ENCODE data around the gene EPB41L2.
"Not testable (repeated sequence)": the region's sequence is repeated elsewhere in the genome, so short reads cannot be mapped to it uniquely, and the experiment has no call there.

EPB41L2 gene

DNA sequence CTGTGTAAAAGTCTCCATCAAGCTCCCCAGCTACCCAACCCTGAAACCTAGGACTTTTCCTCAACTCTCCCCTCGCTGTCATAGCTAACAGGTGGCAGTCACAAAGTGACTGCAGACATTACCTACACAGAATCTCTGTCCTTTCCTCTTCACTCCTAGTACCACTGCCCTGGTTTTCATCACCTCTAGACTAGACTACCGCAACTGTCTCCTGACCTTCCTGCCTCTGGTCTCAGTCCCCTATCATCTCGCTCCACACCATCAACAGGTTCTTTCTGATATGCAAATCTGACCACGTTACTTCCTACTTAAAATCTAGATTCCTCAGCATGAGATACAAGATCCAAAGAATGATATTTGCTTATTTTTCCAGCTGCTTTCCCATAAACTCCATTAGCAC is 142.1 kb downstream of the EPB41L2 start:
- no peak for DNase-seq (ENCODE audit: extremely low read depth in 1 of 2, low read depth in 1 of 2)

DNA sequence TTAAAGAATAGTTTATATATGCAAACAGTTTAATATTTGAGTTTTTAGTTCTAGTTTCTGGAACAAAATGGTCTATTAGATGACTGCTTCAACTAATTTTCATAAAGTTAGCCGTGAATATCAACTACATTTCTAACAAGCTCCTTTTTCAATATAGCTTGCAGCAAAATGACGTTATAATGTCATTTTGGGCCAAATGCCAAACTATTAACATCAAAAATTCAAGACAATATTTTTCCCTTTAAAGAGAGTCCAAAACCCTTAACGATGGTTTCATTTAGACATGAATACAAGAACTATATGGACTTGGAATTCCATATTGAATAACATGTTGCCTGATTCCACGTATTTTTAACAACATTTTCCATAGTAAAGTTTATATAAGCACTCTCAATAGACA is 144.9 kb downstream of the EPB41L2 start:
- DNase-seq (ENCODE audit: extremely low read depth in 1 of 2, low read depth in 1 of 2), result no peak

DNA sequence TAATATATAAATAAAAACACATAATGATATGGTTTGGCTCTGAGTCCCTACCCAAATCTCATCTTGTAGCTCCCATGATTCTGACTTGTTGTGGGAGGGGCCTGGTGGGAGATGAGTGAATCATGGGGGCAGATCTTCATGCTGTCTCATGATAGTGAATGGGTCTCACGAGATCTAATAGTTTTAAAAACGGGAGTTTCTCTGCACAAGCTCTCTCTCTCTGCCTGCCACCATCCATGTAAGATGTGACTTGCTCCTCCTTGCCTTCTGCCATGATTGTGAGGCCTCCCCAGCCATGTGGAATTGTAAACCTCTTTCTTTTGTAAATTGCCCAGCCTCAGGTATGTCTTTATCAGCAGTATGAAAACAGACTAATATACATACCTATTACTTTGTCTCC is 147.4 kb downstream of the EPB41L2 start:
- not testable (repeated sequence) for DNase-seq (ENCODE audit: extremely low read depth in 1 of 2, low read depth in 1 of 2)

DNA sequence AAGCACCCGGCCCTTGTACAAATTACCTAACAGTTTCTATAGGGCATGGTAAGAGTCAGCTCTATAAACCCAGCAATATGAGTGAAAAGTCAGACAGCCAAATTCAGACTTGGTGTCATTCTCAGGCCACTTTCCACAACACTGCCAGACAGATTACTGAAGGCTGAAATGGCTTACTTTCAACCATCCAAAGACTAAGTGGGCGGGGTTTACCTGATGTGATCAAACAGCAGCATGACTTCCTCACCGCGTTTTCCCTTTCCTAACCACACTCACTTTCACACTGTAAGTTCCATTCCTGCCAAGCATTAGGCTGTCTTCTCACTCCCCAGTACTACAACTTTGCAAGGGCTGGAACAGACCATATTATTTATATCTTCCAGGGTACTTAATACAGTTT is 149.9 kb downstream of the EPB41L2 start:
- no peak for DNase-seq (ENCODE audit: extremely low read depth in 1 of 2, low read depth in 1 of 2)

DNA sequence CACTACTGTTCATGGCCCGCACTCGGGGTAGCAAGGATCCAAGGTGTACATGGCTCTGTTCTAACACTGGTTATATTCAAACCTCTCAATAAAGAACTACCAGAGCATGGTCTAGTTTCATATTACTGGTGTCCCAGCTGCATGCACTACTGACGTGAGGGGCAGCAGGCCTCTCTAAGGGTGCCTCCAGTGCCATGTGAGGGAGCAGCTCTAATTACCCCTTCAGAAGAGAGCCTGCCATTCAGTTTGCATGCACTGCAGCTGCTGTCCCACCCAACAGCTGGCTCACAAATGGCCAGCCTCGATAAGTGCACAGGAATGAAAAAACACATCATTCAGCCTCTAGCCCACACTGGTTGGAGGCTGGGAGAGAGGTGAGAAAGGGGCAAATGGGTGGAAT is 150.6 kb downstream of the EPB41L2 start:
- DNase-seq (ENCODE audit: extremely low read depth in 1 of 2, low read depth in 1 of 2), result no peak

DNA sequence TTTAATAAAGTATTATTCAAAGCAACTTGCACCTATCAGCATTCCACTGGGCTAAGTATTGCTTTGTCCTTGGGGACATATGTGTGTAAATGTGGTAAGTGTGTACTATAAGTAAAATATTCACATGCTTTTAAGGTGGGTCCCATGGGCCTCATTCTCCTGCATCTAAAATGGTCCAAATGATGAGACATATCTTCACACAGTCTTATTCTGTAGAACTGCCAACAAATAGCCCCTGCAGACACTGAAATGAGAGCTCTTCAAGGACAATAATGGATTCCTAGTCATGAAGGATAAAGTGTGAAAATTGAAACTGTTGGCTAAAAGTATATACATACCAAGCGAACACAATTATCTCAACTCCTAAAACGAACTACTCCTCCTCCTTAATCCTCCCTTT is 154.1 kb downstream of the EPB41L2 start:
- DNase-seq (ENCODE audit: extremely low read depth in 1 of 2, low read depth in 1 of 2), result no peak

DNA sequence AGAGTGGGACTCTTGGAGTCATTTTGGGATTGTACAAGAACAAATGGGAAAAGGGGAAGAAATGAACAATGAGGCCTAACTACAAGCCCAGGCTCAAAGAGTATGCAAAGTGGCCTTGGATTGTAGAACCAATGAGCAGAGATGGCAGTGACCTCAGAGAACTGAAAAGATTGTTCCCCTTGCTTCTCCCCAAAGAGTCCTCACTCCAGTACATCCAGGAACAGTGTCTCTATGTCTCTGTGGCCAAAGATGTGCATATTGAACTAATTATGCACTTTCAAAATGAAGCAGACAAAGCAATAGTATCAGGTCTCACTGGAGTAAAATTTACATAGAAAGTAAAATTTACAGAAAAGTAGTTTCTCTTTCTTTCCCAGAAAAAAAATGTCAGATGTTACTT is 154.9 kb downstream of the EPB41L2 start:
- no peak for DNase-seq (ENCODE audit: extremely low read depth in 1 of 2, low read depth in 1 of 2)

DNA sequence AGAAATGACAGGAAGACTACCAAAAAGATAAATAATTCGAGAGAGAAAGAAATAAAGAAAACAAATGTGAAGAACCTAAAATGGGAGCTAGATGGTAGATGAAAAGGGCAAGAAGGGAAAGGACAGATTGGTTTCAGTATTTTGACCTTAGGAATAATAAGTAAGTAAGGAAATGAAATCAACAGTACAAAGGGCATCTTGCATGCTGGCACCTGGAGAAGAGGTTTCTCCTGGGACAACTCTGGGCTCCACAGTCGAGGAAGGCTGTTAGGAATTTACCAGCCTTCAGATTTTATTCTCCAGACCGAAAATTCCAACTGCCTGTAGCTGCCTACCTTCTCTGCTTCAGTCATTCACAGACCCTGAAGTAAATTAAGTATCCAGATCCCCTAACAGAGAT is 155.4 kb downstream of the EPB41L2 start:
- DNase-seq (ENCODE audit: extremely low read depth in 1 of 2, low read depth in 1 of 2), result no peak

DNA sequence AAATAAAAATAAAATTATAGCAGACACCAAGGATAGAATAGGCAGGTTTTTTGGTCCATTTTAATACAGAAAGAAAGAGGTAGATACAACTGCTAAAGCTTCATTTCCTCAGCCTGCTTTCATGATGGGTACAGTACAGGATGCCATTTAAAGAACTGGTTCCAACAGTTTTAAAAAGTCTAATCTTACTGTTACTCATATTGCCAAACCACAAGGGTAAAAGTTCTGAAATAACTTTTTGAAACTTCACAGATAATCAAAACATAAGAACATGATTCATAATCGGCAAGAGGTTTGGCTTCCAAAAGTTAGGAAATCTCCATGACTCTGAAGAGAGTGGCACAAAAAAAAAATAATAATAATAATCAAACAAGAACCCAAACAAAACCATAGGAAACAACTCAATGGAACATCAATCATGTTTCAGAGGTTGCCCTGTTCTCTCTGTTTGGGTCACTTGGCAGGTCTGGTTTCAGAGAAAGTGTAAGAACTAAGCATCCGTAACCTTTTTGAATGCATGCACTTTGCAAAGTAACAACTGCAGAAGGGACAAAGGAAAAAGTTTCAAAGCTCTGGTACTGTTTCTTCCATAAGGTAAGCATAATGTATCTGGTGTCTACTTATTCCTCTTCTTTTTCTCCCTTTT is 156.2 kb downstream of the EPB41L2 start:
- DNase-seq (ENCODE audit: extremely low read depth in 1 of 2, low read depth in 1 of 2), result no peak

DNA sequence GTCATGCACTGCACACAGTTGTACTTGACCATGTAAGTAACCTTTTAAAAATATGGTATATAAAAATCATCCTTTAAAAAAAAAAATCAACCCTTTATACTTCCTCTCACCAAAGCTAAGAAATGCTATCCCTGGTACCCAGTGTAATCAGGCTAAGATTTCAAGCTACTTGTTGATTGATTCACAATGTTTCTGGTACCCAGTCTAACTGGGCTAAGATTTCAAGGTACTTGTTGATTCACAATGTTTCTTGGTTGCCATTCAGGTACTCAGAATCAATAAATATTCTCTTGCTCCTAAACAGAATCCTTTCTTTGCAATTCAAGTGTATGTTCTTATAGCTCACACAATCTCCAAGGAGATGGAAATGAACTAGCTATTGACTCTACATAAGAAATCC is 159.4 kb downstream of the EPB41L2 start:
- DNase-seq (ENCODE audit: extremely low read depth in 1 of 2, low read depth in 1 of 2), result no peak

DNA sequence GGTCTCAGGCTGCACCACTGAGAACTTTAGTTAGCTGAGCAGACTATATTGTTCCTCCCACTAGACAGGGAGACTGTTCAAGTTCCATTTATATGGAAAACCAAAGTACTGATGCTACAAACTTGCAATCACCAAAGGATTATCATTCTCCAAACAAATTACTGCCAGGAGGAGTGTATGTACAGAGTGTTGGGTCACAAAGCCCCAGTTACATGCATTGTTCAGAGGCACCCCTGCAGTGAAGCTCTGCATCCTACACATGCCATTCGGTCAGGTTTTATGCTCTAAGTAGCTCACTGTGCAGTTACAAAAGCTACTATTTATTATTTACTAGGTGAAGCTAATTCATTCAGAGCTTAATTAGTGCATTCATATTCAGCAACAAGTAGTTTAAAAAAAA is 160.0 kb downstream of the EPB41L2 start:
- no peak for DNase-seq (ENCODE audit: extremely low read depth in 1 of 2, low read depth in 1 of 2)

DNA sequence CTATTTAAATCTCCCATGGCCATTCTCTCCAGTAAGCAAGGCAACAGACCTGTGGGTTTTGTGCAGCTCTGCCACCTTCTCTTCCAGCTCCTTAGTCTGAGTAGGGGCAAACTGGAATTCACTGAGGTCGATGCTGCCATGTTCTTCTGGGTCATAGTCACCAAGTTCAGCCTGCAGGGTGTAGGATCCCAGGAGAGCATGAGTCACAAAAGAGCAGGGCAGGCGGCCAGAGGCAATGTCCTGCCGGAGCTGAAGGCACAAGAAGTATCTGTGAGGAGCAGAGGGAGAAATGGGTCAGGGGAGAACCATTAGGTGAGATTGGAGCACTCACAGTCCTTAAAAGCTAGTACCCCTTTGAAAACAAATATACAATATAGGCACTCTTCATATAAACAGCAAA is 162.1 kb downstream of the EPB41L2 start:
- no peak for DNase-seq (ENCODE audit: extremely low read depth in 1 of 2, low read depth in 1 of 2)

DNA sequence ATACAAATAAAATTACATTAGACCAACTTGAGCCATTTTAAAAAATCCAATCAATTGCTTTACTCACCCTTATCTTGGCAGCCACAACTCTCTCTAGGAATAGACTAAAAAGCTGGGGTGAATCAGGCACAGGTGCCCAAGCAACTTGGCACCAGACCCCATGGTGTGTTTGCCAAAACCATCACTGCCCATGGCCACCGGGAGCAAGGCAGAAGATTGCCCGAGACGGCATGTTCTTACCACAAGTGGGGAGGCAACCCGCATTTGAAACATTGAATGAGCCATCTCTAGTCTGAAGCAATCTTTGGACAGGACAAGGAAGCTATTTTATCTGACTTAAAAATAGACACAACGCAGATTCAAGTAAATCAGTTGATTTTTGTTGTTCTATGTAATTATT is 166.8 kb downstream of the EPB41L2 start:
- no peak for DNase-seq (ENCODE audit: extremely low read depth in 1 of 2, low read depth in 1 of 2)

DNA sequence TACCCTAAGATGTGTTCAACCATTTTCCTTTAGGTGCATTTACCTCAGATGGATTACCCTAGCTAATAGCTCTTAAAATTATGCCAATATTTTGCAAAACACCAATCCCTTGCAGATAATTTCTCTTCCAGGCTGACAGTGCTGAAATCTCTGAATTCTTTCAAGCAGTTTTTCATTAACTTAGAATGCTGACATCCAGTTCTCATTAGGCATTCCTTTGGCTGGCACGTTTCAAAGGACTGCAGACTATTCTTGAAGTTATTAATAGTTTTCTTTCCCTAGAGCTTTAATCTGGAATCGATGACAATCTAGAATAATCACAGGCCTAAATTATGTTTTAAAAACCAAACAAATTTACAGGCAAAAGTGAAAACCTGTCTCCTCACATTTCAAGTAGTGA is 167.5 kb downstream of the EPB41L2 start:
- DNase-seq (ENCODE audit: extremely low read depth in 1 of 2, low read depth in 1 of 2), result no peak

DNA sequence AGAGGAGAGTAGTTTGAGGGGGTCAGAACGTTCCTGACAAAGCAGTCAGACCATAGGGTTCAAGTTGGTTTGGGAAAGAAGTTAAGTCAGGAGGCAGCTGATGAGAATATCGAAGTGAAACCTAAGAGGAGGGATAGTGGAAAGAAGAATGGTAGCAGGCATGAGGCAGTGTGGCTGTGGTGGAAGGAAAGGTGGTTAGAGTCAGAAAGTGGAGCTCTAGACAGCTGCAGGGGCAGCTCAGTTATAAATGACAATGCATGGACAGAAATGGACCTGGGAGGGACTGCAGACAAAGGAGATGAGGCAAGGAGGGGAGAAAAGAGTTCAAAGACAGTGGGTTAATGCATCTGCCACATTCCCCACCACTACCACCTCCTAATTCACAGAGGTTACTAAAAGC is 169.3 kb downstream of the EPB41L2 start:
- DNase-seq (ENCODE audit: extremely low read depth in 1 of 2, low read depth in 1 of 2), result no peak

DNA sequence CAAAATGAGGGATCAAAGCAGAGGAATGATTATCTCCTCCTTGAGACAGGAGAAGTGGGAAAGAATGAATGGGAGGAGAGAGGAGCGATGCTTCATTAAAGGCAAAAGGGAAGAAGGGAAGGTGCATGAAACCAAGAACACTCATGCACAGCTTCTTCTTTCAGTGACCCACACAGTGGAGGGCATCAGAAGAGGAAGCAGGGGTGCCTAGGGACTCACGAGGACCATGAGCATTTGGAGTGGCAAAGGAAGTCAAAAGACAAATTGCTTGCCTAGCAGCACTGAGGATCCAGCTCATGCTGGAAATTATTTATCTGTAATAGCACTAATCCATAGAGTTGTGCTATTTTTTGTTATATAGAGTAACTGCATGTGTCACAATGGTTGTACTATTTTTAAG is 169.8 kb downstream of the EPB41L2 start:
- DNase-seq (ENCODE audit: extremely low read depth in 1 of 2, low read depth in 1 of 2), result no peak

DNA sequence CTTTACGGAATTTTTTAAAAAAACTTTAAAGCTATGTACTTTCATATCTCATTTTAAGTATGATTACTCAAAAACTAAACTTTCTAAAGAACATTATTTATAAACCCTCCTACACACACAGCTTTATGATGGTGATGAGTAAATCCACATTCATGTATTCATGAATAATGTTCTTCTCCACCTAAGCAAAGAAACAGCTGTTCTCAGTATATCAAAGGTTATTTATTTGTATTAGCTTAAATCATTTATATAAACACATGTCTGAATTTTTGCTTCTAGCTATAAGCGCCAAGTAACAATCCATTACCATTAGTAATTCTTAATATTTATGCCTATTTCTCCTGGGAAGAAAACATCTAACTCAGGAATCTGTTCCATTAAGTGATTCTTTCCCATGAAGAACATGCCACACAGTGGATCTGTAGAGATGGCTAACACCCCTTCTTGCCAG is 172.5 kb downstream of the EPB41L2 start:
- DNase-seq (ENCODE audit: extremely low read depth in 1 of 2, low read depth in 1 of 2), result no peak

DNA sequence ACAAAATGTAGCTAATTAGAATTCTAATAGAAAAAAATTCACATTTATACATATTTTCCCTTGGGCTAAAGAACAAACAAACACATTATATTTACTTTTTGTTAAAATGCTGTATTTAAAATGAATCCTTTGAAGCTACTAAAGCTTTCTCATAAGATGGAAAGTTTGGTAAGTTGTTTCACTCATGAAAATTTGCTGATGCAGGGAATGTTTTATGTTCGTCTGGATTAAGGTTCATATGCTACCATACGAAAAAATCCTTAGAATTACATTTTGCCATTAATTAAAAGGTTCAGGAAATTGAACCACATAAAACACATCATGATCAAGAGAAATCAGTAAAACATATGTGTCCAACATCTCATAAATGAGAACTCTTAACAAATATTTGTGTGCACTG is 173.6 kb downstream of the EPB41L2 start:
- no peak for DNase-seq (ENCODE audit: extremely low read depth in 1 of 2, low read depth in 1 of 2)

DNA sequence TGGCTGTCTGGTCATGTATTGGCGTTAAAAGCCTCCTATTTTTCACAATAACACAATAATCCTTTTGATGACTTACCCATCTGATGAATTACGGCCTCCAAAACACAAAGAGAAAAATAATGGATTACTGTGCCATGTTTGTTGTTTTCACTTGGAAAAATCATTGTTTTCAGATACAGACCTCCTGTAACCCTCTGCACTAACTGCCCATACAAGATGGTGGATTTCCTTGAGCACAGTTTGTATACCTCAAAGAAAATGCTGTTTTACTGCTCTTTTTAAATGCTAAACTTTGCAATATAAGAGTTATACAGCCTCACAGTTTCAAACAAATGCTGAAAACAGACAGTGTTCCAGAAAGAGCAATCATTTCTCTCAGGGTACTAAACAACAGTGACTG is 174.8 kb downstream of the EPB41L2 start:
- no peak for DNase-seq (ENCODE audit: extremely low read depth in 1 of 2, low read depth in 1 of 2)

DNA sequence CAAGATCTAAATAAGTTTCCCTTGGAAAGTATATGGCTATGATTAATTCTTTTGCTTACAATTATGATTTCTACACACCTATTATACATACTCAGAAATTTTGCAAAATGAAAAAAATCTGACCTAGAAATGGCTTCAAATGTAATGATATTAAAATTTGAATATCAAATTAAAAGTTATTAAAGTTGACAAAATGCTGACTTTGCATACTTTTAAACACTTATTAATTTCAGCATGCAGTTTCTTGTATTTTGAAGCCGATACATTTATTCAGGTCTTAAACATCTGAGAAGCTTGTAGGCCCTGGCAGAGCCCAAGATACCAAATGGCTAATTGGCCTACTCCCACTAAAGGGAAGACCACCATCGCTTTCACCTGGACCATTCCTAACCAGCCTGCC is 176.1 kb downstream of the EPB41L2 start:
- DNase-seq (ENCODE audit: extremely low read depth in 1 of 2, low read depth in 1 of 2), result no peak

DNA sequence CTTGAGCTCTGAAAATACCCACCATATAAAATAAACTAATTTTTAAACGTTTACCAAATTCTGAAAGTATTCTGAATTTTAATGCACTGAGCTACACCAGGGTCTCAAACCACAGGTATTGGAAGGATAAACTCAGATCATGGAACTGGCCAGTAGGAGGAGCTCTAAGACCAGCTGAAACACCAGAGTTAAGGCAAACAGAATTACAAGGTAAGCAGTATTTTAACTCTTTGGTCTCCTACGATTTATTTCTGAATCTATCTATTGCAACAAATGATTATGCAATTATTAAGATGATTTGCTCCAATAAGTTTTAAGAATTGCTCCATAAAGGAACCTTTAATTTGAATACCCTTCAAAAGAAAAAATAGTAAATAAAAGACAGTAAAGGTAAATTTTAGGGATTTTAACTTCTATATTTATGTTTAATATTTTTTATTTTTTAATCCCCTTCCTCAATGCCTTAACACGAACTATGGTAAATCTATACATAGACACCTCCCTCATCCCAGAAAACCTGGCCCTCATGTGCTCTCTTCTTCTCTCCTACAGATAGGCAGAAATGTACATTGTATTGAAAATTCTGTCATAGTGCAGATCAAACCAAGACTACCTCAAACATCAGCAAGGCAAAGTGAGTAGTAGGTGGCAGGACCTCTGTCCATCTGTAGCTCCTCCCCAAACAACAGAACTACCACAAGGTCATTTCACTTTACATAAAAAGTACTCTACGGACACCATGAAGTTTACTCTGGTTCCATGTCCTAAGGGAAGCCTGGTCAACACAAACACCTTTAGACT is 177.5 kb downstream of the EPB41L2 start:
- DNase-seq (ENCODE audit: extremely low read depth in 1 of 2, low read depth in 1 of 2), result peak; percentile 37 to 43

DNA sequence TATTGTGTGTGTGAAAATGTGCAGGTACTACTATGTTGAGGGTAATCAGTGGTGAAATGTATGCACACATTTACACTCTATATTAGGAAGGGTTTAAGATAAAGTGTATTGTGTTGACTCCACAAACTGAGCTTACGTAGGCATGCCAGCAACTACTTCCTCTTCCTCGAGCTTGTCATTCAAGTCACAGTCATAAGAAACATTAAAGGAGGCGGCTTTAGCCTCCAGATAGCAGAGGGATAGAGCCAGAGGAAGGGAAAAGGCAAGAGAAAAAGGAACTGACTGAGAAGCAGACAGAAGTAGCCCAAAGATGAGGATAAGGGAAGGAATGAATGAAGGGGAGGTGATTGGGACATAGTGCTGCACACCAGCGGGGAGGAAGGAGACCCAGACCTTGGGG is 180.7 kb downstream of the EPB41L2 start:
- DNase-seq (ENCODE audit: extremely low read depth in 1 of 2, low read depth in 1 of 2), result no peak

DNA sequence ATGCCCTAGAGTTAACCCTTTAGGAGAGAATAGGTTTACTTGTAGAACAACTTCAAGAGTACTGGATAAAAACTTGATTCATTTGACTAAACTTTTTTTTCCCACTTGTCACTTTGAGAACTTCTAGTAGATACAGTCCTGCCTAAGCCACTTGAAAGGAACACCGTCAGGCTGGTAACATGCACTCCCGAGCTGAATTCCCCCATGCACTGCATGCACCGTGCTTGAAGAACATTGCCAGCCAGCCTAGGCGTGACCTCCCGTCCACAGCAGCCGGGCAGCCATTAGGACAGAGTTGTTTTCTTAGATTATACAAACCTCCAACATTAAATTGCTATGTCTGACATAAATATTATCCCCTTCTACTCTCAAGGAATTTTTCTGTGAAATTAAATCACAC is 183.2 kb downstream of the EPB41L2 start:
- no peak for DNase-seq (ENCODE audit: extremely low read depth in 1 of 2, low read depth in 1 of 2)
